Activated CD8-positive, alpha-beta memory T cell treated with anti-CD3 and anti-CD28 coated beads for 4 hours (primary cell): Measurements from ENCODE around the gene SMIM27.

ENCODE experiments used
- DNase-seq, 2 donors: peaks; one replicate each; pipeline ENCODE4 v3.0.0-alpha.2; 2020; ENCODE audit warnings: low read depth in 2 of 2

The SMIM27 gene

GRCh38 chr9:32554591-32554990 lies 2.5 kb downstream of the SMIM27 start:
- DNase-seq, result no peak

- no peak for DNase-seq
Observed at GRCh38 chr9:32558408-32558934, 6.3 kb downstream of the SMIM27 start.

- no peak for DNase-seq
Observed at GRCh38 chr9:32565967-32566366, 13.8 kb downstream of the SMIM27 start.

- DNase-seq, result no peak
Observed at GRCh38 chr9:32566770-32567169, 14.6 kb downstream of the SMIM27 start.

GRCh38 chr9:32570262-32570661 lies 18.1 kb downstream of the SMIM27 start:
- no peak for DNase-seq

GRCh38 chr9:32571969-32572899 lies 20.1 kb downstream of the SMIM27 start:
- peak; percentile 55 to 66 for DNase-seq

- peak; percentile 94 to 95 for DNase-seq
Observed at GRCh38 chr9:32572900-32573523, 20.9 kb downstream of the SMIM27 start, which contains the start of gene NDUFB6. NDUFB6 (minus strand) TSS chr9:32573159; CDS start chr9:32573060, 99 bp downstream.

GRCh38 chr9:32573821-32574220 lies 21.7 kb downstream of the SMIM27 start:
- DNase-seq, result no peak

- DNase-seq, result no peak
Observed at GRCh38 chr9:32574858-32575257, 22.7 kb downstream of the SMIM27 start.

- no peak for DNase-seq
Observed at GRCh38 chr9:32577316-32577715, 25.2 kb downstream of the SMIM27 start.

- DNase-seq, result no peak
Observed at GRCh38 chr9:32578976-32579375, 26.8 kb downstream of the SMIM27 start.

- DNase-seq, result peak; percentile 44 to 57
Observed at GRCh38 chr9:32579706-32580331, 27.7 kb downstream of the SMIM27 start.

GRCh38 chr9:32580631-32581300 lies 28.6 kb downstream of the SMIM27 start:
- no peak for DNase-seq

- DNase-seq, result no peak
Observed at GRCh38 chr9:32581512-32582143, 29.5 kb downstream of the SMIM27 start.

GRCh38 chr9:32584784-32585183 lies 32.7 kb downstream of the SMIM27 start:
- DNase-seq, result no peak

GRCh38 chr9:32587901-32588300 lies 35.8 kb downstream of the SMIM27 start:
- no peak for DNase-seq

- no peak for DNase-seq
Observed at GRCh38 chr9:32589083-32589723, 37.1 kb downstream of the SMIM27 start.

GRCh38 chr9:32590476-32590875 lies 38.3 kb downstream of the SMIM27 start:
- no peak for DNase-seq

GRCh38 chr9:32590898-32591297 lies 38.8 kb downstream of the SMIM27 start:
- DNase-seq, result no peak

GRCh38 chr9:32596096-32596865 lies 44.2 kb downstream of the SMIM27 start:
- no peak for DNase-seq
